Stimulated activated effector memory CD8-positive, alpha-beta T cell treated with anti-CD3 and anti-CD28 coated beads, Interleukin-12 subunit alpha, Interleukin-12 subunit beta, amount 100 ng/mL, for 72 hours (primary cell): ENCODE data around the gene PKDREJ.
A peak's percentile ranks its signal among the peaks of the same experiment; 100 is the strongest.

Experiments
- ATAC-seq: fragments of 150-1000 bp; cut with Tn5 transposase; 2 replicates; pipeline ENCODE4 v1.10.0; 2021
- DNase-seq, 2 donors: peaks; one replicate each; pipeline ENCODE4 v3.0.0; 2021 to 2022; ENCODE audit warnings: low spot score in 2 of 2
- H3K27ac Mint-ChIP-seq: one replicate; pipeline ENCODE4 v1.8.0; 2022; ENCODE audit warnings: mild to moderate bottlenecking, mixed read lengths
- H3K36me3 Mint-ChIP-seq: one replicate; pipeline ENCODE4 v1.8.0; 2022; ENCODE audit warnings: mild to moderate bottlenecking, mixed read lengths
- H3K4me1 Mint-ChIP-seq: one replicate; pipeline ENCODE4 v1.8.0; 2022; ENCODE audit warnings: mixed read lengths
- H3K4me3 Mint-ChIP-seq: one replicate; pipeline ENCODE4 v1.8.0; 2022; ENCODE audit warnings: mild to moderate bottlenecking, mixed read lengths
- H3K9me3 Mint-ChIP-seq: one replicate; pipeline ENCODE4 v1.8.0; 2022; ENCODE audit warnings: mixed read lengths

The PKDREJ gene

DNA sequence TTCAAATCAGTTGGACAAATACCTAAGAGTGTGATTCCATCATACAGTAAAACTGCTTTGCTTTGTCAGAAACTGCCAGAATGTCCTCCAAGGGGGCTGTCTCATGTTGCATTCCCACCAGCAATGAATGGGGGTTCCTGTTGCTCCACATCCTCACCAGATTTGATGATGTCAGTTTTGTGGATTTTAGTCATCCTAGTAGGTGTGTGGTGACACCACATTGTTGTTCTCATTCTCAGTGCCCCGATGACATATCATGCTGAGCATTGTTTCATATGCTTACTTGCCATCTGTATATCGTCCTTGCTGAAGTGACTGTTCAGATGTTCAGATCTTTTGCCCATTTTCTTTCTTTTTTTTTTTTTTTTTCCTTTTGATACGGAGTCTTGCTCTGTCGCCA lies 50.1 kb downstream of the PKDREJ start:
- ATAC-seq (peak; percentile 99), DNase-seq (peak in 1 of 2 donors; percentile 52)
- Mint-ChIP-seq H3K27ac (no peak overlapping the region), H3K4me3 (no peak overlapping the region), H3K9me3 (peaks cover 12% of the 10 kb centered on the region), H3K4me1 (peaks cover 28% of the 10 kb centered on the region), H3K36me3 (peaks cover 87% of the 10 kb centered on the region)

DNA sequence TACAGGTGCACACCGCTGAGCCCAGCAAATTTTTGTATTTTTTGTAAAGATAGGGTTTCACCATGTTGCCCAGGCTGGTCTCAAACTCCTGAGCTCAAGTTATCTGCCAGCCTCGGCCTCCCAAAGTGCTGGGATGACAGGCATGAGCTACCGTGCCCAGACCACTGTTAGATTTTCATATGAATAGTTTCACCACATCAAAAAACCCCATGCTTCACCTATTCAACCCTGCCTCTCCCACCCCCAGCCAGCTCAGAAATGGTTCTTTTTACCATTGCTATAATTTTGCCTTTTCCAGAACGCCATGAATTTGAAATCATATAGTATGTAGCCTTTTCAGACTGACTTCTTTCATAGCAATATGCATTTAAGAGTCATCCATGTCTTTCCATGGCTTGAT lies 50.9 kb downstream of the PKDREJ start:
- peak; percentile 40 for ATAC-seq
- Mint-ChIP-seq H3K9me3 (peaks cover 12% of the 10 kb centered on the region), H3K27ac (peak overlapping the region; percentile 91), H3K4me3 (no peak overlapping the region), H3K4me1 (peaks cover 28% of the 10 kb centered on the region), H3K36me3 (peaks cover 78% of the 10 kb centered on the region)
- no peak for DNase-seq

DNA sequence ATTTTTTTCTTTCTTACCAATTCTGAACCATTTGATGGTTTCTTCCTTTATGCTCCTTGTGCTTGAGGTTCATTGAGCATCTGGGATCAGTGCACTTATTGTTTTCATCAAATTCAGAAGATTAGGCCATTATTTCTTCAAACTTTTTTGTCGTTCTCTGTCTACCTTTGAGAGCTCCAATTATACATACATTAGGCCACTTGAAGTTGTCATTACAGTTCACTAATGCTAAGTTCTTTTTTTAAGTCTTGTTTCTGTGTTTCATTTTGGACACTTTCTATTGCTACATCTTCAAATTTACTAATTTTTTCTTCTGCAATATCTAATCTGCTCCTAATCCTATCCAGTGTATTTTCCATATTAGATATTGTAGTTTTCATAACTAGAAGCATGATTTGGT lies 53.9 kb downstream of the PKDREJ start:
- peaks cover 20% of the 10 kb centered on the region for H3K4me1 Mint-ChIP-seq
- H3K36me3 Mint-ChIP-seq = peaks cover 73% of the 10 kb centered on the region
- DNase-seq (no peak), ATAC-seq (no peak)
- H3K27ac Mint-ChIP-seq = no peak overlapping the region
- no peak overlapping the region for H3K4me3 Mint-ChIP-seq
- H3K9me3 Mint-ChIP-seq = peaks cover 12% of the 10 kb centered on the region
